H1 (cell line): ENCODE measurements around the gene ADGRV1.

Experiments
- BRCA1 ChIP-seq: IDR thresholded peaks from 2 replicates; pipeline ENCODE4 v1.6.1; 2012; ENCODE audit warnings: low read depth, low read length, improper control_type of control experiment
- CBX5 ChIP-seq: fragments of 300-800, 300-1000 bp; sonication (generic); IDR thresholded peaks from 2 replicates; pipeline ENCODE4 v1.7.1; 2016; ENCODE audit warnings: antibody characterized with exemption, low read length, low read depth
- CEBPB ChIP-seq: IDR thresholded peaks from 2 replicates; pipeline ENCODE4 v1.6.1; 2012; ENCODE audit warnings: low read depth, low read length
- CHD2 ChIP-seq: IDR thresholded peaks from 2 replicates; pipeline ENCODE4 v1.6.1; 2012; ENCODE audit warnings: low read length, improper control_type of control experiment
- CTCF ChIP-seq, 3 experiments: IDR thresholded peaks; 1 replicate in 2 of 3; 2 replicates in 1 of 3; pipeline versions ENCODE4 v1.5.1 to v1.6.1; 2011; ENCODE audit warnings: low read length in 3 of 3, mild to moderate bottlenecking in 3 of 3, inconsistent platforms in 2 of 3, low read depth in 1 of 3, moderate library complexity in 1 of 3; ENCODE audit not compliant: insufficient read depth in 1 of 3; ENCODE audit errors: control extremely low read depth in 1 of 3
- EGR1 ChIP-seq: IDR thresholded peaks from 2 replicates; pipeline ENCODE4 v1.6.1; 2011; ENCODE audit warnings: low read depth, low read length, borderline replicate concordance
- GABPA ChIP-seq: IDR thresholded peaks from 2 replicates; pipeline ENCODE4 v1.6.1; 2011; ENCODE audit warnings: mild to moderate bottlenecking, low read length, moderate library complexity, borderline replicate concordance; ENCODE audit not compliant: insufficient read depth
- MAX ChIP-seq: IDR thresholded peaks from 2 replicates; pipeline ENCODE4 v1.6.1; 2012; ENCODE audit warnings: inconsistent platforms
- POLR2A ChIP-seq, 2 experiments: IDR thresholded peaks; 1 replicate in 1 of 2; 2 replicates in 1 of 2; pipeline ENCODE4 v1.6.1; 2011; ENCODE audit warnings: low read depth in 2 of 2, low read length in 2 of 2, mild to moderate bottlenecking in 2 of 2; ENCODE audit errors: control extremely low read depth in 1 of 2
- POLR2AphosphoS5 ChIP-seq: IDR thresholded peaks from 2 replicates; pipeline ENCODE4 v1.6.1; 2011; ENCODE audit warnings: low read depth, low read length

DNA sequence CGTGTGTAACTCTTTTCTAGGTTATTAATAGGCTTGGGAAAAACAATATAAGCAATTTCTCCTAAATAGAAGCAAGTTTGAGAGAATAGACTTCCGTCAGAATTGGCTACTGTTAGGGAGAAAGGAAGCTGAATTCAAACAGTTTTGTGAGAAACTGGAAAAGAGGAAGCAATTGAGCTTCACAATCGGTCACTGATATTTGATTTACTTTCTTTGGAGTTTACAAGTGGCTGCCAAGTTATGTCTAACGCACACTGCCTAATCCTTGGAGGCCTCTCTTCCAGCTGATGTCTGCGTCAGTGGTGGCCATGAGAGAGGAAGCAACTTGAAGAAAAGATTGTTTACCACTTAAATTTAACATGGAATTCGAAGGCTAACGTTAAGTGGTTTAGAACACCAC, 319.5 kb downstream of the ADGRV1 start:
- TF ChIP-seq GABPA (no peak), CTCF (IDR thresholded peaks at IDR 0.05; ENCODE audit: control extremely low read depth in 1 of 3, insufficient read depth in 1 of 3, low read depth in 1 of 3, low read length in 3 of 3) (no peak), CHD2 (no peak), POLR2AphosphoS5 (no peak), CEBPB (no peak), BRCA1 (no peak), CBX5 (no peak), EGR1 (no peak), MAX (no peak), POLR2A (IDR thresholded peaks at IDR 0.05; ENCODE audit: control extremely low read depth in 1 of 2, low read depth in 2 of 2, low read length in 2 of 2) (no peak)
